Measurements from ENCODE around the gene MSRB1.

DNA sequence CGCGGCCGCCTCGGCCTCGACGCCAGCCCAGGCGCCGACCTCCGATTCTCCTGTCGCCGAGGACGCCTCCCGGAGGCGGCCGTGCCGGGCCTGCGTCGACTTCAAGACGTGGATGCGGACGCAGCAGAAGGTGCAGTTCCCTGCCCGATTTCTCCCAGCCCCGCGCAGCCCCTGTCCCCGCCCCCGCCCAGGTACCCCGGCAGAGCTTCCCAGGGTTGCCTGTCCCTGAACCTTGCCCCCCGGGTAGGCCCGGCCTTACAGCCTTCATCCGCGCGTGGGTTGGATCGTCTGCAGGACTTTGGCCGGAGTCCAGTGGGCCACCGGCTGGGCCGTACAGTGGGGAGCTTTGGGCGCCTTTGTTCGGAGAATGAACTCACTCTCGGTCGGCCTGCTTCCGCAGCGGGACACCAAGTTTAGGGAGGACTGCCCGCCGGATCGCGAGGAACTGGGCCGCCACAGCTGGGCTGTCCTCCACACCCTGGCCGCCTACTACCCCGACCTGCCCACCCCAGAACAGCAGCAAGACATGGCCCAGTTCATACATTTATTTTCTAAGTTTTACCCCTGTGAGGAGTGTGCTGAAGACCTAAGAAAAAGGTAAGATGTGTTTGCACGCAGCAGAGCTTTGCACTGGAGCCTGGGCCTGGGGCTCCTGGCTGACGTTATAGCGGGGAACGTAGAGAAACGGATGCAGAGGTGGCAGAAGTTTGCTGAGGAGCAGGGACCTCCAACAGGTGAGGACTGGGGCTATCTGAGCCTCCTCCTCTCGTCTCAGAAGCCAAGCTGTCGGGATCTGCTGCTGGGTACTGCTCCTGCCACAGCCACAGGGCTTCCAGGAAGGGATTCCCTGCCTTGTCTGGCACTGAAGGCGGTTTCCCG is 41.6 kb upstream of the MSRB1 start:
- TF ChIP-seq POLR2A (IDR thresholded peaks at IDR 0.05), result no peak
- no peak for TF ChIP-seq CTCF (IDR thresholded peaks at IDR 0.05 in 8 of 11, conservative IDR thresholded peaks at IDR 0.05 in 3 of 11)

Measured in spleen (tissue), 7 donors.